Esophagus squamous epithelium (tissue), 4 donors: ENCODE results near the gene VPS36.

Experiments used
- POLR2A ChIP-seq, 4 donors: fragments of 450-650 bp; IDR thresholded peaks; one replicate each; pipeline ENCODE4 v1.6.1; 2017; ENCODE audit warnings: antibody characterized with exemption in 4 of 4, mild to moderate bottlenecking in 4 of 4, moderate library complexity in 3 of 4
- TF ChIP-seq, protein P1 (sequence below), 6 experiments: fragments of 450-650 bp in 4 of 6; fragments of 200-600 bp in 2 of 6; sonication (generic) in 2 of 6; IDR thresholded peaks; one replicate each; pipeline ENCODE4 v1.5.1; 2016 to 2019; ENCODE audit warnings: antibody characterized with exemption in 6 of 6, mild to moderate bottlenecking in 4 of 6, moderate library complexity in 4 of 6

- TF ChIP-seq, protein P1, sequence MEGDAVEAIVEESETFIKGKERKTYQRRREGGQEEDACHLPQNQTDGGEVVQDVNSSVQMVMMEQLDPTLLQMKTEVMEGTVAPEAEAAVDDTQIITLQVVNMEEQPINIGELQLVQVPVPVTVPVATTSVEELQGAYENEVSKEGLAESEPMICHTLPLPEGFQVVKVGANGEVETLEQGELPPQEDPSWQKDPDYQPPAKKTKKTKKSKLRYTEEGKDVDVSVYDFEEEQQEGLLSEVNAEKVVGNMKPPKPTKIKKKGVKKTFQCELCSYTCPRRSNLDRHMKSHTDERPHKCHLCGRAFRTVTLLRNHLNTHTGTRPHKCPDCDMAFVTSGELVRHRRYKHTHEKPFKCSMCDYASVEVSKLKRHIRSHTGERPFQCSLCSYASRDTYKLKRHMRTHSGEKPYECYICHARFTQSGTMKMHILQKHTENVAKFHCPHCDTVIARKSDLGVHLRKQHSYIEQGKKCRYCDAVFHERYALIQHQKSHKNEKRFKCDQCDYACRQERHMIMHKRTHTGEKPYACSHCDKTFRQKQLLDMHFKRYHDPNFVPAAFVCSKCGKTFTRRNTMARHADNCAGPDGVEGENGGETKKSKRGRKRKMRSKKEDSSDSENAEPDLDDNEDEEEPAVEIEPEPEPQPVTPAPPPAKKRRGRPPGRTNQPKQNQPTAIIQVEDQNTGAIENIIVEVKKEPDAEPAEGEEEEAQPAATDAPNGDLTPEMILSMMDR (IDR thresholded peaks at IDR 0.05) = no peak
- no peak for TF ChIP-seq POLR2A (IDR thresholded peaks at IDR 0.05)
These were observed 56.7 kb downstream of the VPS36 start for GRCh38 chr13:52393572-52394357.
